ENCODE results near the gene SQSTM1. TPM values are rescaled to one million over a fixed set of nuclear protein-coding genes. Genes with fewer than 3 reads are reported as not detected.
"Not testable (repeated sequence)": the region's sequence is repeated elsewhere in the genome, so short reads cannot be mapped to it uniquely, and the experiment has no call there.

The SQSTM1 gene
- total and polyA plus RNA-seq, 4 donors: 127 to 330 (median 256) TPM

DNA sequence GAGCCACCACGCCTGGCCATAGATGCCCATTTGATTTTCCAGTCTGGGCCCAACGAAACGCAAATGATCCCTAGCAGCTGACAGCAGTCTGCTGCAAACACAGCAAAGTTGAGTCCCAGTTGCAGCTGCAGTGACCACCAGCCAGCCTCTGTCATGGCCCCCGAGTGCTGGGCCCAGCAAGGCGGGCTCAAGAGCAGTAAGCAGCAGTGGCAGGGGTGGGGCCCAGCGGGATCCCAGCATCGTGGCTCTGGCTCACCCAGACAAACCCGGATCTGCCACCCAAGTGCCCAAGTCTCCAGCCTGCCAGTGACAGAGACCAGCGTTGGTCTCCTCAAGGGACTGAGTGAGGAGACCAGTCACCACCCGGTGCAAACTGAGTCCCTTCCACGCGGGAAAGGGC is 33.8 kb upstream of the SQSTM1 start:
- 80% methylated on average over 12 of the region's 12 CpGs for WGBS
- H3K9me3 ChIP-seq (ENCODE audit: control insufficient read depth in 4 of 4, low read length in 3 of 4): no peaks in the 10 kb centered on the region
- no peaks in the 10 kb centered on the region for H3K27me3 ChIP-seq (ENCODE audit: control insufficient read depth in 4 of 4, insufficient read depth in 4 of 4, low read length in 3 of 4)
- H3K36me3 ChIP-seq (ENCODE audit: control insufficient read depth in 4 of 4, insufficient read depth in 3 of 4, low read depth in 1 of 4, low read length in 3 of 4): no peaks in the 10 kb centered on the region
- peaks cover 0 to 7% (median under 1%) of the 10 kb centered on the region in 4 donors for H3K4me1 ChIP-seq (ENCODE audit: control insufficient read depth in 4 of 4, insufficient read depth in 4 of 4, low read length in 3 of 4)
- no peak overlapping the region for H3K4me3 ChIP-seq (ENCODE audit: low read depth in 1 of 3, low read length in 3 of 3)
- no peak overlapping the region for H3K27ac ChIP-seq (ENCODE audit: low read depth in 1 of 2, low read length in 2 of 2)
- DNase-seq (ENCODE audit: low spot score): no peak
- no peak overlapping the region for H3K9ac ChIP-seq (ENCODE audit: low read depth in 1 of 2, low read length in 2 of 2)
- no peak for TF ChIP-seq NR2F2 (IDR thresholded peaks at IDR 0.05)
- TF ChIP-seq EGR1 (IDR thresholded peaks at IDR 0.05; ENCODE audit: low read depth in 2 of 2): no peak
- no peak for TF ChIP-seq HNF4A (conservative IDR thresholded peaks at IDR 0.05)
- TF ChIP-seq, protein P1, sequence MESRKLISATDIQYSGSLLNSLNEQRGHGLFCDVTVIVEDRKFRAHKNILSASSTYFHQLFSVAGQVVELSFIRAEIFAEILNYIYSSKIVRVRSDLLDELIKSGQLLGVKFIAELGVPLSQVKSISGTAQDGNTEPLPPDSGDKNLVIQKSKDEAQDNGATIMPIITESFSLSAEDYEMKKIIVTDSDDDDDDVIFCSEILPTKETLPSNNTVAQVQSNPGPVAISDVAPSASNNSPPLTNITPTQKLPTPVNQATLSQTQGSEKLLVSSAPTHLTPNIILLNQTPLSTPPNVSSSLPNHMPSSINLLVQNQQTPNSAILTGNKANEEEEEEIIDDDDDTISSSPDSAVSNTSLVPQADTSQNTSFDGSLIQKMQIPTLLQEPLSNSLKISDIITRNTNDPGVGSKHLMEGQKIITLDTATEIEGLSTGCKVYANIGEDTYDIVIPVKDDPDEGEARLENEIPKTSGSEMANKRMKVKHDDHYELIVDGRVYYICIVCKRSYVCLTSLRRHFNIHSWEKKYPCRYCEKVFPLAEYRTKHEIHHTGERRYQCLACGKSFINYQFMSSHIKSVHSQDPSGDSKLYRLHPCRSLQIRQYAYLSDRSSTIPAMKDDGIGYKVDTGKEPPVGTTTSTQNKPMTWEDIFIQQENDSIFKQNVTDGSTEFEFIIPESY (IDR thresholded peaks at IDR 0.05): no peak
- TF ChIP-seq, protein P2, sequence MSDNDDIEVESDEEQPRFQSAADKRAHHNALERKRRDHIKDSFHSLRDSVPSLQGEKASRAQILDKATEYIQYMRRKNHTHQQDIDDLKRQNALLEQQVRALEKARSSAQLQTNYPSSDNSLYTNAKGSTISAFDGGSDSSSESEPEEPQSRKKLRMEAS (IDR thresholded peaks at IDR 0.05): no peak
- no peak for TF ChIP-seq FOXA2 (IDR thresholded peaks at IDR 0.05)
- TF ChIP-seq, protein P3, sequence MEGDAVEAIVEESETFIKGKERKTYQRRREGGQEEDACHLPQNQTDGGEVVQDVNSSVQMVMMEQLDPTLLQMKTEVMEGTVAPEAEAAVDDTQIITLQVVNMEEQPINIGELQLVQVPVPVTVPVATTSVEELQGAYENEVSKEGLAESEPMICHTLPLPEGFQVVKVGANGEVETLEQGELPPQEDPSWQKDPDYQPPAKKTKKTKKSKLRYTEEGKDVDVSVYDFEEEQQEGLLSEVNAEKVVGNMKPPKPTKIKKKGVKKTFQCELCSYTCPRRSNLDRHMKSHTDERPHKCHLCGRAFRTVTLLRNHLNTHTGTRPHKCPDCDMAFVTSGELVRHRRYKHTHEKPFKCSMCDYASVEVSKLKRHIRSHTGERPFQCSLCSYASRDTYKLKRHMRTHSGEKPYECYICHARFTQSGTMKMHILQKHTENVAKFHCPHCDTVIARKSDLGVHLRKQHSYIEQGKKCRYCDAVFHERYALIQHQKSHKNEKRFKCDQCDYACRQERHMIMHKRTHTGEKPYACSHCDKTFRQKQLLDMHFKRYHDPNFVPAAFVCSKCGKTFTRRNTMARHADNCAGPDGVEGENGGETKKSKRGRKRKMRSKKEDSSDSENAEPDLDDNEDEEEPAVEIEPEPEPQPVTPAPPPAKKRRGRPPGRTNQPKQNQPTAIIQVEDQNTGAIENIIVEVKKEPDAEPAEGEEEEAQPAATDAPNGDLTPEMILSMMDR (IDR thresholded peaks at IDR 0.05; ENCODE audit: low read depth, low read length, missing input control): no peak
- TF ChIP-seq FOXA1 (IDR thresholded peaks at IDR 0.05): no peak
- TF ChIP-seq SP1 (IDR thresholded peaks at IDR 0.05): no peak
- TF ChIP-seq JUND (IDR thresholded peaks at IDR 0.05): no peak
- no peak for TF ChIP-seq TAF1 (conservative IDR thresholded peaks at IDR 0.05)
- TF ChIP-seq GABPA (IDR thresholded peaks at IDR 0.05 in 1 of 2, conservative IDR thresholded peaks at IDR 0.05 in 1 of 2): no peak
- TF ChIP-seq RXRA (IDR thresholded peaks at IDR 0.05): no peak
- TF ChIP-seq, protein P4, sequence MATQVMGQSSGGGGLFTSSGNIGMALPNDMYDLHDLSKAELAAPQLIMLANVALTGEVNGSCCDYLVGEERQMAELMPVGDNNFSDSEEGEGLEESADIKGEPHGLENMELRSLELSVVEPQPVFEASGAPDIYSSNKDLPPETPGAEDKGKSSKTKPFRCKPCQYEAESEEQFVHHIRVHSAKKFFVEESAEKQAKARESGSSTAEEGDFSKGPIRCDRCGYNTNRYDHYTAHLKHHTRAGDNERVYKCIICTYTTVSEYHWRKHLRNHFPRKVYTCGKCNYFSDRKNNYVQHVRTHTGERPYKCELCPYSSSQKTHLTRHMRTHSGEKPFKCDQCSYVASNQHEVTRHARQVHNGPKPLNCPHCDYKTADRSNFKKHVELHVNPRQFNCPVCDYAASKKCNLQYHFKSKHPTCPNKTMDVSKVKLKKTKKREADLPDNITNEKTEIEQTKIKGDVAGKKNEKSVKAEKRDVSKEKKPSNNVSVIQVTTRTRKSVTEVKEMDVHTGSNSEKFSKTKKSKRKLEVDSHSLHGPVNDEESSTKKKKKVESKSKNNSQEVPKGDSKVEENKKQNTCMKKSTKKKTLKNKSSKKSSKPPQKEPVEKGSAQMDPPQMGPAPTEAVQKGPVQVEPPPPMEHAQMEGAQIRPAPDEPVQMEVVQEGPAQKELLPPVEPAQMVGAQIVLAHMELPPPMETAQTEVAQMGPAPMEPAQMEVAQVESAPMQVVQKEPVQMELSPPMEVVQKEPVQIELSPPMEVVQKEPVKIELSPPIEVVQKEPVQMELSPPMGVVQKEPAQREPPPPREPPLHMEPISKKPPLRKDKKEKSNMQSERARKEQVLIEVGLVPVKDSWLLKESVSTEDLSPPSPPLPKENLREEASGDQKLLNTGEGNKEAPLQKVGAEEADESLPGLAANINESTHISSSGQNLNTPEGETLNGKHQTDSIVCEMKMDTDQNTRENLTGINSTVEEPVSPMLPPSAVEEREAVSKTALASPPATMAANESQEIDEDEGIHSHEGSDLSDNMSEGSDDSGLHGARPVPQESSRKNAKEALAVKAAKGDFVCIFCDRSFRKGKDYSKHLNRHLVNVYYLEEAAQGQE (IDR thresholded peaks at IDR 0.05): no peak
- TF ChIP-seq HNF4G (IDR thresholded peaks at IDR 0.05): no peak

DNA sequence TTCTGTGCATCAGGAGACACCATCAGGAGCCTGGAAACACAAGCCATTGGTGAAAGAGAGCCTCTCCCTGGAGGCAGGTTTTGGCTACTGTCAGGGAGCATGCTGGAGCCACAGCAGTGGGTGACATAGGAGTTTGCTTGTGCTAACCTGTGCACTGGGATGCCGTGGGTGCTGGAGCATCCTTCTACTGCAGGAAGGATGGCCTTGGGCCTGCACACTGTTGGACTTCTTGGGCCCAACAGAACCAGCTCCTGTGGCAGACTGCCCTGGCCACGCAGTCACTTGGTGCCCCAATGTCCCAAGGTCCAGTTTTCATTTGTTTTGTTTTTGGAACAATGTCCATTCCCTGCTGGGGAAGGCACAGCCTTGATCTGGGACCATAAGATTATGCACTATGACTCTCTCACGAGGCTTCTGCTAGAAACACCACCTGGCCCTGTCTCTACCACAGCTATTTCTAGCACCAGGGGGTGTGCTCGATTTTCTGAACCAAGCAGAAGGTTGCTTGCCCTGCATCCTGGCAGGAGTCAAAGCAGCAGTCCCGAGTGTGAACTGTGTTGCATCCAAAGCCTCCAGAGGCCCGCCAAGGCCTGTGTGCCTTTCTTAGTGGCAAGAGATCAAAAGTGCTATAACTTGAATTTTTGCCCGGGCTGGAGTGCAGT is 32.4 kb upstream of the SQSTM1 start:
- peaks cover 0 to 17% (median 9%) of the 10 kb centered on the region in 4 donors for H3K4me1 ChIP-seq (ENCODE audit: control insufficient read depth in 4 of 4, insufficient read depth in 4 of 4, low read length in 3 of 4)
- no peak overlapping the region for H3K9ac ChIP-seq (ENCODE audit: low read depth in 1 of 2, low read length in 2 of 2)
- H3K4me3 ChIP-seq (ENCODE audit: low read depth in 1 of 3, low read length in 3 of 3): no peak overlapping the region
- no peaks in the 10 kb centered on the region for H3K9me3 ChIP-seq (ENCODE audit: control insufficient read depth in 4 of 4, low read length in 3 of 4)
- TF ChIP-seq, protein P2 (IDR thresholded peaks at IDR 0.05): no peak
- TF ChIP-seq FOXA2 (IDR thresholded peaks at IDR 0.05): no peak
- TF ChIP-seq, protein P4 (IDR thresholded peaks at IDR 0.05): no peak
- no peaks in the 10 kb centered on the region for H3K36me3 ChIP-seq (ENCODE audit: control insufficient read depth in 4 of 4, insufficient read depth in 3 of 4, low read depth in 1 of 4, low read length in 3 of 4)
- 77% methylated on average over 7 of the region's 7 CpGs for WGBS
- H3K27ac ChIP-seq (ENCODE audit: low read depth in 1 of 2, low read length in 2 of 2): no peak overlapping the region
- no peak for DNase-seq (ENCODE audit: low spot score)
- H3K27me3 ChIP-seq (ENCODE audit: control insufficient read depth in 4 of 4, insufficient read depth in 4 of 4, low read length in 3 of 4): no peaks in the 10 kb centered on the region

DNA sequence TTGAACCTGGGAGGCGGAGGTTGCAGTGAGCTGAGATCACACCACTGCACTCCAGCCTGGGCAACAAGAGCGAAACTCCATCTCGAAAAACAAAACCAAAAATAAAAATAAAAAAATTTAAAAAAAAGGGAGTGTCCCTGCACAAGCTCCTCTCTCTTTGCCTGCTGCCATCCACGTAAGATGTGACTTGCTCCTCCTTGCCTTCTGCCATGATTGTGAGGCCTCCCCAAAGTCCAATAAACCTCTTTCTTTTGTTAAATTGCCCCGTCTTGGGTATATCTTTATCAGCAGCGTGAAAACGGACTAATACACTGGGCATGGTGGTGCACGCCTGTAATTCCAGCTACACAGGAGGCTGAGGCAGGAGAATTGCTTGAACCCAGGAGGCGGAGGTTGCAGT is 31.4 kb upstream of the SQSTM1 start:
- H3K27ac ChIP-seq (ENCODE audit: low read depth in 1 of 2, low read length in 2 of 2); H3K27me3 ChIP-seq (ENCODE audit: control insufficient read depth in 4 of 4, insufficient read depth in 4 of 4, low read length in 3 of 4); DNase-seq (ENCODE audit: low spot score); H3K9me3 ChIP-seq (ENCODE audit: control insufficient read depth in 4 of 4, low read length in 3 of 4); H3K36me3 ChIP-seq (ENCODE audit: control insufficient read depth in 4 of 4, insufficient read depth in 3 of 4, low read depth in 1 of 4, low read length in 3 of 4); H3K4me3 ChIP-seq (ENCODE audit: low read depth in 1 of 3, low read length in 3 of 3); H3K9ac ChIP-seq (ENCODE audit: low read depth in 1 of 2, low read length in 2 of 2): not testable (repeated sequence)
- whole genome bisulfite sequencing: 97% methylated on average over 9 of the region's 9 CpGs
- H3K4me1 ChIP-seq (ENCODE audit: control insufficient read depth in 4 of 4, insufficient read depth in 4 of 4, low read length in 3 of 4): peaks cover 0 to 26% (median 14%) of the 10 kb centered on the region in 4 donors

Measured in liver (tissue), 9 donors.